IPS-NIHi7 (cell line): Measurements from ENCODE around the gene NMD3.
"Not testable (repeated sequence)": the region's sequence is repeated elsewhere in the genome, so short reads cannot be mapped to it uniquely, and the experiment has no call there.

Experiments
- DNase-seq: peaks from one replicate; pipeline ENCODE4 v3.0.0; 2012; ENCODE audit warnings: mixed read lengths; ENCODE audit errors: extremely low spot score

The NMD3 gene

DNA sequence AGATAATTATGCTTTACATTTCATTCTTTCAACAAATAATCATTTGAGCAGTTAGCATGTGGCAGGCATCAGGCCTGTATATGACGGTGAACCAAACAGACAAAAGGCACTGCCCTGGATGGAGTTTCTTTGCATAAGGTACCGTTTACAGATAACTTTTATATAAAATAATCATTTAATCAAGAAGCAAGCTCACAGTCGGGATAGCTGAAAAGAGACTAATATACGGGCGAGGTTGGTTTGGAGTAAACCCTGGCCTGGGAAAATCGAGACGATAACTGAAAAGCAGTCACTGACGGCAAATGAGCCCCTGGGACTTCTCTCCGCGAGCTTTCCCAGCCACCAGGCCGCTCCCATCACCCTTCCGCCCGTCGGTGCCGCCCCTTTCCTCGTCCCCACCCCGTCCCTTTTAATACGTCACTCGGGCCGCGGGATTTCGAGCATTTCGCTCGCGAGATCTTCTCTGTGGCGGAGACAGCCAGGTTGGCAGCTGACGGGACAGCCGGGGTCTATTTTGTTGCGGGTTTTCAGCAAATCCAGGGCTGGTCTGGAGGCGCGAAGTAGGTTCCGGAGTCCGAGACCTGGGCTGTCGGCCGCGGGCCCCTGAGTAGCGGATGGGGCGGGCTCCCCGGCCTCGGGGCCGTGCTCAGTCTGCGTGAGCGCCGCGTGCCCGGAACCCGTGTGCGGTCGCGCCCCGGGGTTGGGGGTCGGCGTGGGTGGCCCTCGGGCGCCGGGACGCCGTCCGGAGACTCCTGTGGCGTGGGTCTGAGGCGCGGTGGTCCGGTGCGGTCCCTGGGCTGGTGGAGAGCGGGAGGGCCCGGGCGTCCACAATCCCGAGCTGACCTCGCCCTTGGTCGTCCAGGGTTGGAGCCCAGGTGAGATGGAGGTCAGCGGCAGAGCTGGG lies at the start of gene NMD3:
Gene NMD3, plus strand, starts transcription at position 462 of the 904 bp plus-strand sequence. CDS start 703 bp downstream, outside the sequence.
- DNase-seq: peak; percentile 97

DNA sequence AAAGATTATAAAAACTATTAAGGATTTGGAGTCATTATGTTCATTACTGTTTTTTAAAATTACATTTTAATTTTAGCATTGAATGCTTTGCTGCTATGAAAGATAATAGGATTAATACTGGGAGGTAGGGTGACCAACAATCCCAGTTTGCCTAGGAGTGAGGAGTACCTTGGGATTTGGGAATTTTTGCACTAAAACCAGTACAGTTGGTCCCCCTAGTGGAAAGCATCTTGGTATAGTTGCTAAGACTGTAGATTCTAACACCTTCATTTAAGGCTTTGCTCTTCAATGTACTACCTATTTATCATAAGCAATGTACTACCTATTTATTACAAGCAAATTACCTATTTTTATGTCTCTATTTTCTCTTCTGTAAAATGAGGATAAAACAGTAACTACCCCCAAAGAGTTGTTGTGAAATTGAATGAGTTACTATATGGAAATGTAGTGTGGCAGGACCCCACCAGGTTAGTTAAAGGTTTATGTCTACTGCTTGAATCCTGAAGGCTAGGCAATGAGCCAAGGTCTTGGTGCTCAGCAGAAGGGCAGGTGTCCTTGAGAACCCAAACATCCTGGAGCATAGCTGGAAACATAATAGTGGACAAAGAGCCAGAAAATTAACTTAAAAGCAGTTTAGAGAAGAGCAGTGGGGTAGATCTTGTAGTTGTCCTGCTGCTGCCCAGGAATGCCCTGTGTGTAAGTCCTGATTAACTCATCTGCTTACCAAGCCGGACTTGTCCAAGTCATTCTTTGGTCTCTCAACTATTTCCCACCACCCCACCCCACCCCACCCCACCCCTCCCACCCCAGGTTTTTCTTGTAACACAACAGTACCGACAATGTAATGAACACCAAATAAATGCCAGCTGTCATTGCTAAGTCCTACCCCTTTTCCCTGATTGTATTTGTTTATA lies 49.2 kb upstream of the NMD3 start:
- peak; percentile 42 for DNase-seq

- DNase-seq: no peak
Observed at GRCh38 chr3:161175506-161175905, 45.6 kb upstream of the NMD3 start.

DNA sequence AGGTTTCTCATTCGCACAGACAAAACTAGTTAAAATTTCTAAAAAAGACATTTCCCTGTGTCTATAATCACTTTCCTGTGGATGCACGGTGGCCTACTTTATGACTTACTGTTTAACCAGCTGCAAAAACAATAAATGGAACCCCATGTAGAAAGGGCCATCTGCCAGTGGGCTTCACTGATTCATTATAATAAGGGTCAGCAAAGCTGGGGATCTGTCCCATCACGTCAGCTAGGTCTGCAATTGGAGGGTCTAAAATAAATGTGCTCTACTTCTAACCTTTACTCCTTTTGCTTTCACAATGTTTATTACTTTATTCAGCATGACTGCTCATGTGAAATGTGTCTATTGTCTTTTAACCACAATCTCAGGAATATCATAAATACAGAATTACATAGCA lies 43.1 kb upstream of the NMD3 start:
- no peak for DNase-seq

GRCh38 chr3:161181371-161181770 lies 39.7 kb upstream of the NMD3 start:
- DNase-seq: not testable (repeated sequence)

GRCh38 chr3:161187046-161187445 lies 34.1 kb upstream of the NMD3 start:
- DNase-seq: no peak

- DNase-seq: no peak
Observed at GRCh38 chr3:161197855-161198850, 23.0 kb upstream of the NMD3 start.

GRCh38 chr3:161199926-161200325 lies 21.2 kb upstream of the NMD3 start:
- no peak for DNase-seq

DNA sequence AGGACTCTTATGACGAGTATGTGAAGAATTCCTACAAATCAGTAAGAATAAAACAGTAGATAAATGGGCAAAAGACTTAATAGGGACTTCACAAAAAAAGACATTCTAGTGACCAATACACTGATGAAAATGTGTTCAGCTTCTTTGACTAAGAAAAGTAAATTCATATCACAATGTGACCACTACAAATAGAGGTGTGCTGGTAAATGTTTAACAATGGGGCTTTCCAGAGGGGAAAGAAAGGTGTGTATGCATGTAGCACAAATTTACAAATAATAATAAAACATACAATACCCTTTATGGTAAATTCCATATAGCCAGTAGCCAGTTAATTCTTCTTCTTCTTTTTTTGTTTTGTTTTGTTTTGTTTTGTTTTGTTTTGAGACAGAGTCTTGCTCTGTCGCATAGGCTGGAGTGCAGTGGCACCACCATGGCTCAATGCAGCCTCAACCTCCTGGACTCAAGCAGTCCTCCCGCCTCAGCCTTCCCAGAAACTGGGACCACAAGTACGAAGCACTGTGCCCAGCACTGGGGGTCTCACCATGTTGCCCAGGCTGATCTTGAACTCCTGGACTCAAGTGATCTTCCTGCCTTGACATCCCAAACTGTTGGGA lies 17.5 kb upstream of the NMD3 start:
- no peak for DNase-seq

DNA sequence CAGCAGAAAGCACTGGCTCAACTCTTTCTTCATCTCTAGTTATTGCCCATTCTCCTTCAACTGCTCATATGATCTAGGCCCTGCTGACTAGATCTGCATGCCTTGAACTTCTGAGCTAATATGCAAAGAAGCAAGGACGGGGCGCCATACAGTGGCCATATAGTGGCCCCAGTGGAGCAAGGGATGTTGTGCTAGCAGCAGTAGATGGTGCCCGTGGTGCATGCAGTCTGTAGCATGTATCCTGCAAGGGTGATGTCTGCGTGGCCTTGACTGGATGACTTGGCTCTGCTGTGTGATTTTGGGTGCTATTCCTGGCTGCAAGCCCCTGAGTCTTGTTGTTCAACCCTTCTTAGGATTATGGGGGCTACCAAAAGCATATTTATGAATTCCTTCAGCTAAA lies 12.2 kb upstream of the NMD3 start:
- DNase-seq: no peak

- DNase-seq: no peak
Observed at GRCh38 chr3:161212171-161212771, 8.8 kb upstream of the NMD3 start.

DNA sequence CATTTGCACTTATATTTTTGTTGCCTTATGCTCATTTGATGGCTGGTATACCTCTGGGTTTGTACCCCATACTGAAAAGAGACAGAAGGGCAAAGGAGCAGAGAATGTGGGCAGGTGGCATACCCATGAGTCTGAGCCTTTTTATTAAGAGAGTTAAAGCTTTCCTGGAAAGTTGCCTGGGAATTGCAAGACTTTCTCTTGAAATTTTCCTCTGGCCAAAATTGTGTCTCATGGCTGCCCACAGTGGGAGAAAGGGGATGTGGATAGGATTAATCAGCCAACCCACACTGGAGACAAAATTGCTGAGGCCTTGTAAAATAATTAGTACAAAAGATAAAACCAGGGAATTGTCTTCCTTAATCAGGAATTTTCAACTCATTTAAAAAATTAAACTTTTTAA lies 8.2 kb upstream of the NMD3 start:
- no peak for DNase-seq

GRCh38 chr3:161213644-161214043 lies 7.5 kb upstream of the NMD3 start:
- DNase-seq: no peak

GRCh38 chr3:161215185-161215584 lies 5.9 kb upstream of the NMD3 start:
- no peak for DNase-seq

DNA sequence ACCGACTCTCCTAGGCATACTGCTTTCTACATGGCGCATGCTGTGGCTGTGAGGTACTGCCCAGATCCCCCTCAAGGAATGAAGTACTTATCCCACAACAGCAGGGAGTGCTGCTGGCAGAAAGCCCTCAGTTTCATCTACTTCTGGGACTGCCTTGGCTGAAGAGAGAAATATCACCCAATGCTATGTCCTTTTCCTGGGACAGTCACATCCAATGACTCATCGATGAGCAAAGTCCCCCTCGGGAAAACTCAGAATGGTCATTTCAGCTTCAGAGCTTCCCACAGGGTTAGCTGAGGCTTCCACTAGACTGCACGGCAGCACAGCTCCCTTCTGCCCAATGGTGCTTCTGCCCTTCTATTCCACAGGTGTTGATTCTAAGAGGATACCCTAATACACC lies 3.6 kb upstream of the NMD3 start:
- DNase-seq: no peak

DNA sequence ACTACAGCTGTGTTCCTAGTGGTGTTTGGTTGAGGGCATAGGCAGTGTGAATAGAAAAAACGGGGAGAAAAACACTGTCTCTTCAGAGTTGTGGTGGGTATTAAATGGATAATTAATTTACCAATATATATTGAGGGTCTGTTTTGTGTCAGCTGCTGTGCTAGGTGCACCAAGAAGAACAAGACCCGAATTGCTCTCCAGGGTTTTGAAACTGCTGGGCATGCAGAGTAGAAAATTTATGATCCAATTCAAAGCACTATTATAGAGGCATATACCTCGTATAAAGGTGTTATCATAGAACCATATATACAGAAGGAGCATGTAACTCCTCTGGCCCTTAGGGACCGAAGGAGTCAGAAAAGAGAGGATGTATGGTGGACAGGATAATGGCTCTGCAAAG lies 1.6 kb upstream of the NMD3 start:
- DNase-seq: no peak

GRCh38 chr3:161221806-161222600 lies 892 bp downstream of the NMD3 start:
- no peak for DNase-seq

GRCh38 chr3:161222662-161223061 lies 1.6 kb downstream of the NMD3 start:
- no peak for DNase-seq

DNA sequence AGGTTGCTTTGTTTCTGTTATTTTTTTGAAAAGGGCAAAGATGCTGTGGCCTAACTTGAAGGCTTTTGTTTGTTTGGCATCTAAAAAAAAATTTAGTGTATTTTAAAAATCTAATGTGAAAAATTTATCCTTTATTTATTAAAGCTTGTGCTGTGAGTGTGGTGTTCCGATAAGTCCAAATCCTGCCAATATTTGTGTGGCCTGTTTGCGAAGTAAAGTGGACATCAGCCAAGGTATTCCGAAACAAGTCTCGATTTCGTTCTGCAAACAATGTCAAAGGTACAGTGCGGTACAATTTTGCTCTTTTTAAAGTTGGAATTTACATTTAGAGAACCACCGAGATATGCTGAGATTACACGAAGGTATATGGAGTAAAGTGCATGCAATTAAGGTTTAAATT lies 3.7 kb downstream of the NMD3 start:
- no peak for DNase-seq
